Activated CD4-positive, alpha-beta memory T cell treated with anti-CD3 and anti-CD28 coated beads for 36 hours (primary cell): ENCODE measurements around the gene RASGRP3. TPM values are rescaled to one million over a fixed set of nuclear protein-coding genes. Genes with fewer than 3 reads are reported as not detected.

Experiments
- CTCF ChIA-PET: fragments of 350-600 bp; sonication (Branson Sonifier 250); formaldehyde crosslinking; loops from one replicate; lab custom pipeline; 2021; ENCODE audit warnings: antibody characterized with exemption, inconsistent platforms; lab: Charles Lee
- POLR2A ChIA-PET: fragments of 350-600 bp; sonication (Branson Sonifier 250); formaldehyde crosslinking; loops from one replicate; lab custom pipeline; 2021; ENCODE audit warnings: antibody characterized with exemption; lab: Charles Lee
- DNase-seq: peaks from one replicate; pipeline ENCODE4 v3.0.0-alpha.2; 2020
- H3K27ac Mint-ChIP-seq: one replicate; pipeline ENCODE4 v1.8.0; 2021; ENCODE audit warnings: mixed read lengths
- H3K27me3 Mint-ChIP-seq: one replicate; pipeline ENCODE4 v1.8.0; 2021; ENCODE audit warnings: mixed read lengths
- H3K36me3 Mint-ChIP-seq: one replicate; pipeline ENCODE4 v1.8.0; 2021; ENCODE audit warnings: mixed read lengths
- H3K4me1 Mint-ChIP-seq: one replicate; pipeline ENCODE4 v1.8.0; 2021; ENCODE audit warnings: low read depth, mixed read lengths
- H3K4me3 Mint-ChIP-seq: one replicate; pipeline ENCODE4 v1.8.0; 2021; ENCODE audit warnings: mild to moderate bottlenecking, mixed read lengths
- H3K9me3 Mint-ChIP-seq: one replicate; pipeline ENCODE4 v1.8.0; 2021; ENCODE audit warnings: mixed read lengths
- intact Hi-C: fragments of 100-400 bp; cut with micrococcal nuclease; formaldehyde crosslinking; loops from one replicate; pipeline ENCODE4 v1.15.1; 2023
- total RNA-seq, 2 experiments: library from RNA; stranded (reverse); gene quantifications; one replicate each; pipeline ENCODE4 v1.2.3, GENCODE V29; 2021

Gene RASGRP3
- total RNA-seq, 2 experiments from 2014 or later: 1.2 to 1.9 TPM

DNA sequence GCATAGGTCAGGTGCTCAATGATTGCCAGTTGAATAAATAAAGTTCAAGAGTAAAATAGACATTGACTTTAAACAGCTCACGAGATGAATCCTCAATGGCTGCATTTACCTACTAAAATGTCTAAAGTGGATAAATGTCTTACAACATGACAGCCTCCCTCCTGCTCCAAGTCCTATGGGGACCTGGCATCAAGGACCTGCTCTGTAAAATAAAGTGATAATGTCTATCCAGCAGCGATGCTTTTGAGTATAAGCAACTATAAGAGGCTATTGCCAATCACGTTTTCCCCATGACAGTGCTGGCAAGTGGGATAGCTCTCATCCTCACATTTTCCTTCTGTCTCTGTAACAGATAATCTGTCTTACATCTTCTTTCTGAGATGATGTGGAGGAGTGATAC is 37.0 kb downstream of the RASGRP3 start:
- CTCF ChIA-PET: no interaction called here
- DNase-seq: no peak
- intact Hi-C loops: no loop called here
- Mint-ChIP-seq H3K4me1 (no peaks in the 10 kb centered on the region), H3K4me3 (no peak overlapping the region), H3K27me3 (no peaks in the 10 kb centered on the region), H3K9me3 (no peaks in the 10 kb centered on the region), H3K36me3 (peaks cover 6% of the 10 kb centered on the region), H3K27ac (no peak overlapping the region)
- POLR2A ChIA-PET: no interaction called here

DNA sequence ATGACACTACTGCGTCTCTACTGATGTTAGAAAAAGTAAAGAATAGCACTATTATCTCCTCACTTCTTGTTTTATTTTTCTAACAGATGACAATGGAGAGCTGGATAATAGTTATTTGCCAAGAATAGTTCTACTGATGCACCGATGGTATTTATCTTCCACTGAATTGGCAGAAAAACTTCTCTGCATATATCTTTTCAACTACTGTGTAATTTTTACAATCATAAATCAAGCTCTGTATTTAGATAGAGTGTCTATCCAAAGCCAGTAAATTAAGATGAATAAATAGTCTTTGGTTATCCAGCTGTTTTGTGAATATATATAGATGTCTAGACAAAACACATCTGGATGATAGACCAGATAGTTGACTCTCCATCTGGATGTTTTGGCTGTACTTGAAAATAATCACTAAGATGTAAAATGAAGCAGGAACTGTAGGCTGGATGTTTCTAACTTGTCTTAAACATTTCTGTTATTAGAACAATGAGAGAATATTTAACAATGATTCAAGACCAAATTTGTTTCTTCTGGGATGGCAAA is 40.1 kb downstream of the RASGRP3 start:
- H3K4me1 Mint-ChIP-seq: no peaks in the 10 kb centered on the region
- H3K27me3 Mint-ChIP-seq: no peaks in the 10 kb centered on the region
- H3K9me3 Mint-ChIP-seq: no peaks in the 10 kb centered on the region
- ChIA-PET CTCF (no interaction called here), POLR2A (no interaction called here)
- H3K36me3 Mint-ChIP-seq: peaks cover 6% of the 10 kb centered on the region
- intact Hi-C loops: no loop called here
- DNase-seq: no peak
- no peak overlapping the region for H3K27ac Mint-ChIP-seq
- no peak overlapping the region for H3K4me3 Mint-ChIP-seq

DNA sequence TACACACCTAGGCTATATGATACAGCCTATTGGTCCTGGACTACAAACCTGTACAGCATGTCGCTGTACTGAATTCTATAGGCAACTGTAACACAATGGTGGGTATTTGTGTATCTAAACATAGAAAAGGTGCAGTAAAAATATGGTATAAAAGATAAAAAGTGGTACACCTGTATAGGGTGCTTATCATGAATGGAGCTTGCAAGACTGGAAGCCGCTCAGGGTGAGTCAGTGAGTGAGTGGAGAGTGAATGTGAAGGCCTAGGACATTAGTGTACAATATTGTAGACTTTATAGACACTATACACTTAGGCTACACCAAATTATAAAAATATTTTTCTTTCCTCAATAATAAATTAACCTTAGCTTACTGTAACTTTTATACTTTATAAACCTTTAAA is 41.8 kb downstream of the RASGRP3 start:
- no peak overlapping the region for H3K27ac Mint-ChIP-seq
- DNase-seq: no peak
- no peak overlapping the region for H3K4me3 Mint-ChIP-seq
- ChIA-PET POLR2A (no interaction called here), CTCF (interaction anchor here (1.0 kb wide), 1 partner anchor 9 kb away, joined by 3 read pairs; no protein-coding TSS in a partner anchor)
- H3K36me3 Mint-ChIP-seq: peaks cover 6% of the 10 kb centered on the region
- H3K27me3 Mint-ChIP-seq: no peaks in the 10 kb centered on the region
- no peaks in the 10 kb centered on the region for H3K4me1 Mint-ChIP-seq
- intact Hi-C loops: no loop called here
- no peaks in the 10 kb centered on the region for H3K9me3 Mint-ChIP-seq

DNA sequence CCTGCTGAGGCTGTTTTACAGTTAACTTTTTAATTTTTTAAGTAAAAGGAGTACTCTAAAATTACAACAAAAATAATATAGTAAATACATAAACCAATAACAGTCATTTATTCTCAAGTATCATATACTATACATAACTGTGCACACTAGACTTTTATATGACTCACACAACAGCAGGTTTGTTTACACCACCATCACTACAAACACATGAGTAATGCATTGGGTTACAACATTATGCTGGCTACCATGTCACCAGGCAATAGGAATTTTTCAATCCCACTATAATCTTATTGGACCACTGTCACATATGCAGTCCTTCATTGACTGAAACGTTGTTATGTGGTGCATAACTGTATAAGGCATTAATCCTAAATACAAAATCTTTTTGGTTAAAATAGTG is 42.5 kb downstream of the RASGRP3 start:
- Mint-ChIP-seq H3K27ac (no peak overlapping the region), H3K27me3 (no peaks in the 10 kb centered on the region)
- intact Hi-C loops: no loop called here

DNA sequence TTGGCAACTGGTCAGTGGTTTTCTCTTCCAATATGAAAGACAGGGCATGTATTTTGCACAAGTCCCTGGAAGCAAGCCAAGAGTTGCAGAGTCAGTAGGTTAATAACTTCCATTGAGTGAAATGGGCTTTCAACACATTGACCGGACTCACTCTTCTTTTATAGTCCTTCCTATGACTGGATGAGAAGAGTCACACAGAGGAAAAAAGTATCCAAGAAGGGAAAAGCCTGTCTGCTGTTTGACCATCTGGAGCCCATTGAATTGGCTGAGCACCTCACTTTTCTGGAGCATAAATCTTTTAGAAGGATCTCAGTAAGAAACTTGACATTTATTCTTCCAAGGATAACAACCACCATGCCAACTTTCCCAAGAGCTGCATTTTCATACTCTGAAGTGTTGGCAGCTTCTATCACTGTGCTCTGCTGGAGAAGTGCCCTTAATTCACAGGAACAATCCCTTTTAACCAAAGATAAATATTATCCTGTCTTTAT is 45.4 kb downstream of the RASGRP3 start:
- intact Hi-C loops: no loop called here
- peaks cover 7% of the 10 kb centered on the region for H3K4me1 Mint-ChIP-seq
- no peak overlapping the region for H3K27ac Mint-ChIP-seq
- H3K4me3 Mint-ChIP-seq: no peak overlapping the region
- H3K9me3 Mint-ChIP-seq: no peaks in the 10 kb centered on the region
- no peaks in the 10 kb centered on the region for H3K27me3 Mint-ChIP-seq
- DNase-seq: no peak
- no peaks in the 10 kb centered on the region for H3K36me3 Mint-ChIP-seq
- CTCF ChIA-PET: no interaction called here
- POLR2A ChIA-PET: no interaction called here

More for the DNA sequence above, 42.5 kb downstream of the RASGRP3 start:
- no peaks in the 10 kb centered on the region for H3K9me3 Mint-ChIP-seq
- peaks cover 6% of the 10 kb centered on the region for H3K36me3 Mint-ChIP-seq
- H3K4me3 Mint-ChIP-seq: no peak overlapping the region
- ChIA-PET CTCF (no interaction called here), POLR2A (no interaction called here)
- H3K4me1 Mint-ChIP-seq: no peaks in the 10 kb centered on the region
- DNase-seq: no peak

DNA sequence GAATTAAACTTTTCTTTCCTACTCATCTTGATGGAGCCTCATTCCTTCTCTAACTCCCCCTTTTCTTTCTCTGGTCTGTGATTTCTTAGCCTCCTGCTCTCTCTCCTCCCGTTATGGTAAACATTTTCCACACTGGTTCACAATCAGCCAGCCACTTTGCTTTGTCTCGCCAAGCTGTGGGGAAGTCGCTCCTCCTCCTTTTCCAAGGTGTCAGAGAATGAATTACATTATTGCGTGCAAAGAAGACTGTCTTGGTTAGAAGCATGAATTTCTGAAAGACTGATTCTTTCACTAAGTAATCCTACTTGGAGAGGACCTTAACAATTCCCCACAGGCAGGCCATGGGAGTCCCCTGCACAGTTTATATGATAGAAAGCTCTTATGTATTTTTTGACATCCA is 46.1 kb downstream of the RASGRP3 start:
- intact Hi-C loops: no loop called here
- Mint-ChIP-seq H3K36me3 (no peaks in the 10 kb centered on the region), H3K9me3 (no peaks in the 10 kb centered on the region), H3K4me1 (peaks cover 7% of the 10 kb centered on the region), H3K27me3 (no peaks in the 10 kb centered on the region), H3K4me3 (no peak overlapping the region), H3K27ac (no peak overlapping the region)
- DNase-seq: no peak
- POLR2A ChIA-PET: no interaction called here
- CTCF ChIA-PET: no interaction called here

DNA sequence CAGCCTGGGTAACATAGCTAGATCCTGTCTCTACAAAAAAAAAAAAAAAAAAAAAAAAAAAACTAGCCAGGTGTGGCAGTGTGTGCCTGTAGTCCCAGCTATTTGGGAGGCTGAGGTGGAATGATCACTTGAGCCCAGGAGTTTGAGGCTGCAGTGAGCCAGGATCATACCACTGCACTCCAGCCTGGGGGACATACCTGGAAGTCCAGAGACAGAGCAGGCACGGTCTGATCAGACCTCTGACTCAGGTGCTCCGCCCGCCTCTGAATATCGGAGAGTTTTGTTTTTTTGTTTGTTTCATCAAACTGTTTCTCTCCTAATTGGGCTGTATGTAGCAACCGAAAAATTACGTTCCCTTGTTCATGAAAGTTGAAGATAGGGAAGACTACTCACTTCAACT is 49.2 kb downstream of the RASGRP3 start:
- Mint-ChIP-seq H3K27ac (no peak overlapping the region), H3K36me3 (no peaks in the 10 kb centered on the region), H3K9me3 (no peaks in the 10 kb centered on the region), H3K4me1 (peaks cover 7% of the 10 kb centered on the region), H3K27me3 (no peaks in the 10 kb centered on the region), H3K4me3 (no peak overlapping the region)
- no peak for DNase-seq
- ChIA-PET CTCF (no interaction called here), POLR2A (no interaction called here)
- intact Hi-C loops: loop anchor here (1.0 kb wide), 1 partner anchor 48 kb away; no protein-coding TSS in a partner anchor

DNA sequence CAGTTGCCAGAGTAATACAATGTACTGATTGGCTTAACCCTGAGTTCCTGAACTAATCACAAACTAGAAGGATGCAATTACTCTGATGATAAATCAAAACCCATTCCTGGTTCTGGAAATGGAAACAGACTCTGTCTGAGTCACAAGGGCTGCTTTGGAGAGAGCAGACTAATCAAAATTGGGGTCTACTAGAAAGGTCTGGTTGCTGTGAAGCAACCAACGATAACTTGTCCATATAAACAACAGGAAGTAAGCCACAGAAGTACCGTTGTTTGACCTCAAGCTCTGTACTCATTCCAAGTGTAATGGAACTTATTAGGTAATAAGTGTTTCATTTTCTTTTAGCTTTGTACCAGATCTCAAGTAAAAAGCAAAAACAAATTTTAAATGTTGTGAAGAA is 49.7 kb downstream of the RASGRP3 start:
- Mint-ChIP-seq H3K36me3 (no peaks in the 10 kb centered on the region), H3K27ac (no peak overlapping the region), H3K27me3 (no peaks in the 10 kb centered on the region), H3K9me3 (no peaks in the 10 kb centered on the region), H3K4me1 (peaks cover 7% of the 10 kb centered on the region), H3K4me3 (no peak overlapping the region)
- POLR2A ChIA-PET: no interaction called here
- intact Hi-C loops: loop anchor here (1.0 kb wide), 1 partner anchor 49 kb away; no protein-coding TSS in a partner anchor
- CTCF ChIA-PET: no interaction called here
- no peak for DNase-seq

DNA sequence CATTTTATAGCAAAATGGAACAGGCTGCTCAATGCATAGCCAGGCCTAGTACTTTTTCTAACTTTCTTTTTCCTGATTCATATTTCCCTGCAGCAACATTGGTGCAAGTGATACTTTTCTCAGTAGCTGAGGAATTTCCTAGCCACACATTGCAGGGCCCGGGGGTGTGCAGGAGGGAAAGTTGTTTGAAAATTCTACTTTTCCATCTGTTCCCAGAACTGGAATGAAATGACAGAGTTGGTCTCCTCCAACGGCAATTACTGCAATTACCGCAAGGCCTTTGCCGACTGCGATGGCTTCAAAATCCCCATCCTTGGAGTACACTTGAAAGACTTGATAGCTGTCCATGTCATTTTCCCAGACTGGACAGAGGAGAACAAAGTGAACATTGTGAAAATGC is 50.5 kb downstream of the RASGRP3 start:
- ChIA-PET POLR2A (no interaction called here), CTCF (no interaction called here)
- no peak overlapping the region for H3K27ac Mint-ChIP-seq
- no peaks in the 10 kb centered on the region for H3K36me3 Mint-ChIP-seq
- peaks cover 7% of the 10 kb centered on the region for H3K4me1 Mint-ChIP-seq
- no peaks in the 10 kb centered on the region for H3K9me3 Mint-ChIP-seq
- intact Hi-C loops: loop anchor here (1.0 kb wide), 1 partner anchor 50 kb away; no protein-coding TSS in a partner anchor
- no peak for DNase-seq
- H3K4me3 Mint-ChIP-seq: no peak overlapping the region
- no peaks in the 10 kb centered on the region for H3K27me3 Mint-ChIP-seq

DNA sequence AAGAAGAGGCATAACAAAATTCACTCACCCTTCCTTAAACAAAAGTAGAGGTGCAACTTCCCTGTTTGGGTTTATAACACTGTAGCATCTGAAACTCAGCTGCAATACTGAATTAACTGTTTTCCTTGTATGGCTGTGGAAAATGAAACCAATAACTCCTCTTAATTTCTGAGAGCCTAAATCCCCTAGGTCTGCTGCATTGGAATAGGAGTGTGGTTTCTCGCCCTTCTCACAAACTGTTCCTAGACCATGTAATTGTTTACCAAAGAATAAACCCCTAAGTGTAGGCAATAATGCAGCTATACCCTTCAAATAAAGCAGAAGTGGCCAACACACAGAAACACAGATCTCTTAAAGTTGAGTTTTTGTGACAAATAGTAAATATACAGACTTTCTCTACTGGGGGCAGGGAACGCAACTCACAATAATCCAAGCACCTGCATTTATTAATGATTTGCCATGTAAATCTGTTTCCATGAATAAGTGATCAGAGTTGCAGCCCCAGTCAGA is 52.0 kb downstream of the RASGRP3 start:
- intact Hi-C loops: no loop called here
- H3K36me3 Mint-ChIP-seq: no peaks in the 10 kb centered on the region
- ChIA-PET POLR2A (no interaction called here), CTCF (interaction anchor here (0.6 kb wide), 2 partner anchors 127 to 142 kb away, joined by 3 read pairs; no protein-coding TSS in a partner anchor)
- H3K4me3 Mint-ChIP-seq: no peak overlapping the region
- H3K9me3 Mint-ChIP-seq: no peaks in the 10 kb centered on the region
- H3K27me3 Mint-ChIP-seq: no peaks in the 10 kb centered on the region
- DNase-seq: no peak
- peaks cover 7% of the 10 kb centered on the region for H3K4me1 Mint-ChIP-seq
- no peak overlapping the region for H3K27ac Mint-ChIP-seq

DNA sequence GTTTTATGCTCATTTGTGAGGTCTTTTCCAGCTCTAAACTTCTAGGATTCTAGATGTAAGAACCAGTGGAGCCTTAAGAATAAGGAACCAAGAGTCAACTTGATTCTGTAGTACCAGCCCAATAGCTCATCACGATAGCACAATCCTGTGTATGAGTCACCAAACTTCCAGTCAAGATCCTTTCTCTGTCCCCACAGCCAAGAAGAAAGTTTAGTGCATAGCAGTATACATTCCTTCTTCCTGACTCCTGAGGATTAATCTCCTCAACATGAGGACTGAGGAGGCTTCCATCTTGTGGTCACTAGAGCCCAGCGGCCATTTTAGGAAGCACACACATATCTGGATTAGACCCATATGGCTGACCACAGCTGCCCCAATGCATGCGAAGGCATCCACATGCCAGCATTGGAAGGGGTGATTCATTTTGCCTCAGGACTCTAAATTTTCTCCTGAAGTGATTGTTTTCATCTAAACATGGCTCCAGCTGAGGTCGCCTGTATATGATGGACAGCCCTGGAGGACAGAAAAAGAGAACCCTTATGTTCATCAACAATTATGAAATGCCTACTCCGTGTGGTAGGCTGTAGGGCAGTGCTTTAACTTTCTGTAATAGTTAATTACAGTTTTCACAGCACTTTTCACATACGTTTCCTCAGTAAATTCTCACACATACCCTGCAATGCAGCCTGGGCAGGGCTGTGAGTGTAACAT is 53.5 kb downstream of the RASGRP3 start:
- H3K27me3 Mint-ChIP-seq: no peaks in the 10 kb centered on the region
- ChIA-PET POLR2A (no interaction called here), CTCF (no interaction called here)
- H3K27ac Mint-ChIP-seq: no peak overlapping the region
- peaks cover 7% of the 10 kb centered on the region for H3K4me1 Mint-ChIP-seq
- H3K9me3 Mint-ChIP-seq: no peaks in the 10 kb centered on the region
- intact Hi-C loops: no loop called here
- no peak overlapping the region for H3K4me3 Mint-ChIP-seq
- no peaks in the 10 kb centered on the region for H3K36me3 Mint-ChIP-seq
- no peak for DNase-seq

DNA sequence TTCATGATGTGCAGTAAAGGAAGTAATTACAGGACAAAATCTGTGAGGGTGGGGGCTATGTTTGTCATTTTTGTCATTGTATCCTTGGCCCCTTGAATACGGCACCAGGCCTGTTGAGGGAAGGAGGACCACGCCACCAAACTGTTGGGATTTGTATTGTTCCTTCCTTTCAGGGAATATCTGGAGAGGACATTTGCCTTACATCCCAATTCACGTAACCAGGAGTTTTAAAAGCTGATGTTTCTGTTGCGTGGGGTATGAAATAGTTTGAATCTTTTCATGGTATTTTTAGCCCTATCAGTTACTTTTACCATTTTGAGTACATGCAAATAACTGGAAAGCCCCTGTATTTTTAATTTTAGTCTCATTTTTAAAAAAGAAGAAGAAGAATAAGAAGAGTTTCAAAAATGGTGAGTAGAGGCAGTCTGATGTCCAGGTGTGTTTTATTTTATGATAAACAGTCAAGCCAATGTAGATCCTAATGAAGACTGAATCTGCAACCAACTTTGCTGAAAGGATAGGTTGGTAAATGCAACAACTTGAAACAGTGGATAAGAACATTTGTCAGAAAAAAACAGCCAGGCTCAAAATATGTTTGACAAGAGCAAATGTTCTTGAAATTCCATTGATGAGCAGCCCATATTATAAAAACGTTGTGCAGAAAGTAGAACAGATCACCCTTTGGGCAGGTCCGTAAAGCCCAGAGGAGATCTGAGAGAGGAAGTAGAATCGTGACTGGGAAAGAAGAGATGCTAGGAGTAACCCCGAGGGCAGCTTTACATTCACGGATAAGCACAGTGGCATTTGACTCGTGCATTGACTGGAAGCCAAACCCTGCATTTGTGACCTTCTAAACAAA is 54.5 kb downstream of the RASGRP3 start:
- Mint-ChIP-seq H3K36me3 (no peaks in the 10 kb centered on the region), H3K4me3 (no peak overlapping the region), H3K9me3 (no peaks in the 10 kb centered on the region), H3K27me3 (no peaks in the 10 kb centered on the region), H3K4me1 (peaks cover 6% of the 10 kb centered on the region), H3K27ac (no peak overlapping the region)
- no peak for DNase-seq
- intact Hi-C loops: no loop called here
- ChIA-PET POLR2A (no interaction called here), CTCF (interaction anchor here (0.7 kb wide), 1 partner anchor 53 kb away, joined by 3 read pairs; no protein-coding TSS in a partner anchor)
